Activated CD8-positive, alpha-beta memory T cell treated with anti-CD3 and anti-CD28 coated beads for 4 hours (primary cell): ENCODE results near the gene HS3ST3B1.
A peak's percentile ranks its signal among the peaks of the same experiment; 100 is the strongest.

Experiments used
- DNase-seq, 2 donors: peaks; one replicate each; pipeline ENCODE4 v3.0.0-alpha.2; 2020; ENCODE audit warnings: low read depth in 2 of 2

HS3ST3B1 gene

GRCh38 chr17:14354807-14355206, 53.9 kb downstream of the HS3ST3B1 start:
- DNase-seq, result no peak

GRCh38 chr17:14355556-14355955, 54.7 kb downstream of the HS3ST3B1 start:
- DNase-seq, result no peak

GRCh38 chr17:14359163-14360020, 58.5 kb downstream of the HS3ST3B1 start:
- peak; percentile 14 to 19 for DNase-seq

GRCh38 chr17:14360856-14361255, 60.0 kb downstream of the HS3ST3B1 start:
- no peak for DNase-seq

GRCh38 chr17:14361470-14361869, 60.6 kb downstream of the HS3ST3B1 start:
- DNase-seq, result no peak

- no peak for DNase-seq
Observed at GRCh38 chr17:14361945-14362508, 61.1 kb downstream of the HS3ST3B1 start.

GRCh38 chr17:14366199-14366598, 65.3 kb downstream of the HS3ST3B1 start:
- DNase-seq, result no peak

GRCh38 chr17:14372461-14372860, 71.6 kb downstream of the HS3ST3B1 start:
- DNase-seq, result no peak

GRCh38 chr17:14372905-14373613, 72.2 kb downstream of the HS3ST3B1 start:
- DNase-seq, result no peak

GRCh38 chr17:14373614-14374259, 72.9 kb downstream of the HS3ST3B1 start:
- no peak for DNase-seq

GRCh38 chr17:14374268-14374667, 73.4 kb downstream of the HS3ST3B1 start:
- DNase-seq, result no peak

- DNase-seq, result no peak
Observed at GRCh38 chr17:14376666-14377065, 75.8 kb downstream of the HS3ST3B1 start.

GRCh38 chr17:14381606-14382005, 80.7 kb downstream of the HS3ST3B1 start:
- DNase-seq, result no peak

- DNase-seq, result no peak
Observed at GRCh38 chr17:14387036-14387435, 86.2 kb downstream of the HS3ST3B1 start.

GRCh38 chr17:14389681-14390080, 88.8 kb downstream of the HS3ST3B1 start:
- no peak for DNase-seq

- DNase-seq, result no peak
Observed at GRCh38 chr17:14393723-14394122, 92.8 kb downstream of the HS3ST3B1 start.

GRCh38 chr17:14395255-14395654, 94.4 kb downstream of the HS3ST3B1 start:
- DNase-seq, result no peak

GRCh38 chr17:14396547-14396946, 95.7 kb downstream of the HS3ST3B1 start:
- DNase-seq, result no peak

GRCh38 chr17:14398766-14399165, 97.9 kb downstream of the HS3ST3B1 start:
- DNase-seq, result no peak
